ENCODE measurements around the gene NPM1.
"Not testable (repeated sequence)": the region's sequence is repeated elsewhere in the genome, so short reads cannot be mapped to it uniquely, and the experiment has no call there.

Gene NPM1

DNA sequence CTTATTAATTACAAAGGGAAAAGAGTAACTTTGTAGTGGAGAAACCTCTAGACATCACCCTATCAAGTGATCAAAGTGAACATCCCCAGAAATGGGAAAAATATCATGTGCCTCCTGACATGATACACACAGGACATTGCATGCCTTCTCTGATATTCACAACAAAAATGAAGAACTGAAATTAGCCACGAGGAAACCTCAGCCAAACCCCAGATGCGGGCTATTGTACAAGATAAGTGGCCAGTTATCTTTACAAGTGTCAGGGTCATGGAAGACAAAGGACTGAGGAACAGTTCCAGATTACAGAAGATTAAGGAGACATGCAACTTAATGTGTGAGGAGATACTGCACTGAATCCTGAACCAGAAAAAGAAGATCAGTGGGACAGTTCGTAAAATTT lies 23.8 kb upstream of the NPM1 start:
- H3K27ac ChIP-seq (ENCODE audit: low read depth in 2 of 2, low read length in 2 of 2) = no peak overlapping the region
- no peaks in the 10 kb centered on the region for H3K4me1 ChIP-seq (ENCODE audit: control insufficient read depth in 2 of 2, insufficient read depth in 2 of 2, low read length in 2 of 2)
- H3K27me3 ChIP-seq (ENCODE audit: control insufficient read depth in 2 of 2, insufficient read depth in 2 of 2, low read length in 2 of 2) = peaks cover 0 to 3% of the 10 kb centered on the region in 2 donors
- no peaks in the 10 kb centered on the region for H3K9me3 ChIP-seq (ENCODE audit: control insufficient read depth in 2 of 2, low read length in 2 of 2)
- H3K36me3 ChIP-seq (ENCODE audit: control insufficient read depth in 2 of 2, insufficient read depth in 2 of 2, low read length in 2 of 2) = no peaks in the 10 kb centered on the region
- H3K9ac ChIP-seq (ENCODE audit: low read depth in 1 of 2, low read length in 2 of 2) = no peak overlapping the region
- H3K4me3 ChIP-seq (ENCODE audit: low read length in 2 of 2) = no peak overlapping the region

- Histone ChIP-seq H3K9ac (ENCODE audit: low read depth in 1 of 2, low read length in 2 of 2) (no peak overlapping the region), H3K4me1 (ENCODE audit: control insufficient read depth in 2 of 2, insufficient read depth in 2 of 2, low read length in 2 of 2) (no peaks in the 10 kb centered on the region), H3K4me3 (ENCODE audit: low read length in 2 of 2) (no peak overlapping the region), H3K27me3 (ENCODE audit: control insufficient read depth in 2 of 2, insufficient read depth in 2 of 2, low read length in 2 of 2) (peaks cover 0 to 3% of the 10 kb centered on the region in 2 donors), H3K36me3 (ENCODE audit: control insufficient read depth in 2 of 2, insufficient read depth in 2 of 2, low read length in 2 of 2) (no peaks in the 10 kb centered on the region), H3K9me3 (ENCODE audit: control insufficient read depth in 2 of 2, low read length in 2 of 2) (no peaks in the 10 kb centered on the region), H3K27ac (ENCODE audit: low read depth in 2 of 2, low read length in 2 of 2) (no peak overlapping the region)
These were observed 22.3 kb upstream of the NPM1 start for GRCh38 chr5:171365351-171365750.

GRCh38 chr5:171366645-171367044 lies 21.0 kb upstream of the NPM1 start:
- H3K27me3 ChIP-seq (ENCODE audit: control insufficient read depth in 2 of 2, insufficient read depth in 2 of 2, low read length in 2 of 2) = peaks cover 0 to 5% of the 10 kb centered on the region in 2 donors
- no peaks in the 10 kb centered on the region for H3K9me3 ChIP-seq (ENCODE audit: control insufficient read depth in 2 of 2, low read length in 2 of 2)
- H3K4me1 ChIP-seq (ENCODE audit: control insufficient read depth in 2 of 2, insufficient read depth in 2 of 2, low read length in 2 of 2) = no peaks in the 10 kb centered on the region

DNA sequence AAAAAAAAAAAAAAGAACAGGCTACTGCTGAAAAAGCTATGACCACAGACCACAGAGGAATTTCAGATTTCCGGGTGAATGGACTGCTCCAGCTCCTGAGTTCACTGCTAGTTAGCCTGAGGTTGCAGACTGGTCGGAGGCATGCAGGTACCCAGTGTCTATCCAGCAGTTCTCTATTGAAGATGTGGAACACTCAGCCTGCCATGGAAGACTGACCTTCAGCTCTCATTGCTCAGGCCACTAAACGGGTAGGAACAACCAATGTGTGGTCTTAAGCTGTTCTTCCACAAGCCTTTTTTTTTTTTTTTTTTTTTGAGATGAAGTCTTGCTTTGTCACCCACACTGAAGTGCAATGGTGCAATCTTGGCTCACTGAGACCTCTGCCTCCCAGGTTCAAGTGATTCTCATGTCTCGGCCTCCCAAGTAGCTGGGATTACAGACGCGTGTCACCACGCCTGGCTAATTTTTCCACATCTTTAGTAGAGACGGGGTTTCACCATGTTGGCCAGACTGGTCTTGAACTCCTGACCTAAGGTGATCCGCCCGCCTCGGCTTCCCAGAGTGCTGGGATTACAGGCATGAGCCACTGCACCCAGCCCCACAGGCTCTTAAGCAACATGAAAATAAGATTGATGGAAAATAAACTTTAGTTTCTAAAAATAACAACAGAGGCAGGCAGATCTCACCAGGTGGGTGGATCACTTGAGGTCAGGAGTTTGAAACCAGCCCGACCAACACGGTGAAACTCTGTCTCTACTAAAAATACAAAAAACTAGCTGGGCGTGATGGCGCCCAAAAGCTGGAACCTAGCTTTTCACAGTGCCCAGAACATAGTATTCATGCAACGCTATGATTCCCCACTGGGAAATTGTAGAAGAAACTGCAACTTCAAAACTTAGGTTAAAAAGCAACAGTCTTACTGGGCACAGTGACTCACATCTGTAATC lies 20.0 kb upstream of the NPM1 start:
- Histone ChIP-seq H3K36me3 (ENCODE audit: control insufficient read depth in 2 of 2, insufficient read depth in 2 of 2, low read length in 2 of 2) (no peaks in the 10 kb centered on the region), H3K27me3 (ENCODE audit: control insufficient read depth in 2 of 2, insufficient read depth in 2 of 2, low read length in 2 of 2) (peaks cover 0 to 5% of the 10 kb centered on the region in 2 donors), H3K27ac (ENCODE audit: low read depth in 2 of 2, low read length in 2 of 2) (no peak overlapping the region), H3K9me3 (ENCODE audit: control insufficient read depth in 2 of 2, low read length in 2 of 2) (no peaks in the 10 kb centered on the region), H3K4me3 (ENCODE audit: low read length in 2 of 2) (no peak overlapping the region), H3K4me1 (ENCODE audit: control insufficient read depth in 2 of 2, insufficient read depth in 2 of 2, low read length in 2 of 2) (no peaks in the 10 kb centered on the region), H3K9ac (ENCODE audit: low read depth in 1 of 2, low read length in 2 of 2) (no peak overlapping the region)

More at GRCh38 chr5:171366645-171367044, 21.0 kb upstream of the NPM1 start:
- Histone ChIP-seq H3K36me3 (ENCODE audit: control insufficient read depth in 2 of 2, insufficient read depth in 2 of 2, low read length in 2 of 2) (no peaks in the 10 kb centered on the region), H3K27ac (ENCODE audit: low read depth in 2 of 2, low read length in 2 of 2) (no peak overlapping the region), H3K9ac (ENCODE audit: low read depth in 1 of 2, low read length in 2 of 2) (no peak overlapping the region), H3K4me3 (ENCODE audit: low read length in 2 of 2) (no peak overlapping the region)

- H3K9ac ChIP-seq (ENCODE audit: low read depth in 1 of 2, low read length in 2 of 2) = no peak overlapping the region
- H3K27me3 ChIP-seq (ENCODE audit: control insufficient read depth in 2 of 2, insufficient read depth in 2 of 2, low read length in 2 of 2) = peaks cover 0 to 3% of the 10 kb centered on the region in 2 donors
- no peaks in the 10 kb centered on the region for H3K36me3 ChIP-seq (ENCODE audit: control insufficient read depth in 2 of 2, insufficient read depth in 2 of 2, low read length in 2 of 2)
- H3K27ac ChIP-seq (ENCODE audit: low read depth in 2 of 2, low read length in 2 of 2) = no peak overlapping the region
- no peaks in the 10 kb centered on the region for H3K9me3 ChIP-seq (ENCODE audit: control insufficient read depth in 2 of 2, low read length in 2 of 2)
- H3K4me3 ChIP-seq (ENCODE audit: low read length in 2 of 2) = no peak overlapping the region
- no peaks in the 10 kb centered on the region for H3K4me1 ChIP-seq (ENCODE audit: control insufficient read depth in 2 of 2, insufficient read depth in 2 of 2, low read length in 2 of 2)
These were observed 18.6 kb upstream of the NPM1 start for GRCh38 chr5:171369056-171369455.

DNA sequence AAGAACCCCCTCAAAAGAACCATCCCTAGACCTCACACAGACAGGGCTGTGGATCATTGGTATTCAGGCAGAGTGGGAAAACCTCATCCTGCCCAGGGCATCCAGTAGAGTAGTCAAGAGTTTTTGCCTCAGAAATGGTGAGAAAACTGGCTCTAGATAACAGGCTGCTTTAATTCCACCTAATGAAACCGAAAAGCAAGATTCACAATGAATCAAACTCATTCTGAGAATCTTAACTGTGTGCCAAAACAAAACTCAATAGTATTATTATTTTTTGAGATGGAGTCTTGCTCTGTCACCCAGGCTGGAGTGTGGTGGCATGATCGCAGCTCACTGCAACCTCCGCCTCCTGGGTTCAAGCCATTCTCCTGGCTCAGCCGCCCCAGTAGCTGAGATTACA lies 17.8 kb upstream of the NPM1 start:
- Histone ChIP-seq H3K9ac (ENCODE audit: low read depth in 1 of 2, low read length in 2 of 2) (no peak overlapping the region), H3K27me3 (ENCODE audit: control insufficient read depth in 2 of 2, insufficient read depth in 2 of 2, low read length in 2 of 2) (peaks cover 0 to 3% of the 10 kb centered on the region in 2 donors), H3K36me3 (ENCODE audit: control insufficient read depth in 2 of 2, insufficient read depth in 2 of 2, low read length in 2 of 2) (no peaks in the 10 kb centered on the region), H3K4me1 (ENCODE audit: control insufficient read depth in 2 of 2, insufficient read depth in 2 of 2, low read length in 2 of 2) (no peaks in the 10 kb centered on the region), H3K4me3 (ENCODE audit: low read length in 2 of 2) (no peak overlapping the region), H3K9me3 (ENCODE audit: control insufficient read depth in 2 of 2, low read length in 2 of 2) (no peaks in the 10 kb centered on the region), H3K27ac (ENCODE audit: low read depth in 2 of 2, low read length in 2 of 2) (no peak overlapping the region)

- not testable (repeated sequence) for H3K9me3 ChIP-seq (ENCODE audit: control insufficient read depth in 2 of 2, low read length in 2 of 2); H3K27me3 ChIP-seq (ENCODE audit: control insufficient read depth in 2 of 2, insufficient read depth in 2 of 2, low read length in 2 of 2); H3K36me3 ChIP-seq (ENCODE audit: control insufficient read depth in 2 of 2, insufficient read depth in 2 of 2, low read length in 2 of 2); H3K27ac ChIP-seq (ENCODE audit: low read depth in 2 of 2, low read length in 2 of 2); H3K9ac ChIP-seq (ENCODE audit: low read depth in 1 of 2, low read length in 2 of 2); H3K4me1 ChIP-seq (ENCODE audit: control insufficient read depth in 2 of 2, insufficient read depth in 2 of 2, low read length in 2 of 2); H3K4me3 ChIP-seq (ENCODE audit: low read length in 2 of 2)
These were observed 16.8 kb upstream of the NPM1 start for GRCh38 chr5:171370881-171371280.

DNA sequence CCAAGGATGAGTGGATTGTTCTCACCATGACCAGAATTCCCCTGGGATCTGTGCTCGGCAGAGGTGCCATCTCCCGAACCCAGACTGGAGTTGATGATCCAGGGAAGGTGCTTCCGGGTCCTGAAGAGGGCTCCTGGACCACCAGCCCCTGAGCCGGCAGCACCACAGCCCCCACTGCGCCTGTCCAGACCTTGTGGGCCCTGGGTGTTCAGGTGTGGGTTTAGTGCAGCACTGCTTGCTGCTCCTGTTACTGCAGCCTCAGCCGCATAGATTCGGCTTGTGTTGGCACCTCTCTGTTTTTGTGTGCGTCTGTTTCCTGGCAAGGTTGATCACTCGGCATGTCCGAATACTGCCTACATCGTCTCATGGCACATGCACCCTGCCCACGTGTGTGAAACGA lies 16.3 kb upstream of the NPM1 start:
- Histone ChIP-seq H3K27ac (ENCODE audit: low read depth in 2 of 2, low read length in 2 of 2) (no peak overlapping the region), H3K4me3 (ENCODE audit: low read length in 2 of 2) (no peak overlapping the region), H3K4me1 (ENCODE audit: control insufficient read depth in 2 of 2, insufficient read depth in 2 of 2, low read length in 2 of 2) (no peaks in the 10 kb centered on the region), H3K9me3 (ENCODE audit: control insufficient read depth in 2 of 2, low read length in 2 of 2) (no peaks in the 10 kb centered on the region), H3K36me3 (ENCODE audit: control insufficient read depth in 2 of 2, insufficient read depth in 2 of 2, low read length in 2 of 2) (no peaks in the 10 kb centered on the region), H3K27me3 (ENCODE audit: control insufficient read depth in 2 of 2, insufficient read depth in 2 of 2, low read length in 2 of 2) (peaks cover 0 to 3% of the 10 kb centered on the region in 2 donors), H3K9ac (ENCODE audit: low read depth in 1 of 2, low read length in 2 of 2) (no peak overlapping the region)

DNA sequence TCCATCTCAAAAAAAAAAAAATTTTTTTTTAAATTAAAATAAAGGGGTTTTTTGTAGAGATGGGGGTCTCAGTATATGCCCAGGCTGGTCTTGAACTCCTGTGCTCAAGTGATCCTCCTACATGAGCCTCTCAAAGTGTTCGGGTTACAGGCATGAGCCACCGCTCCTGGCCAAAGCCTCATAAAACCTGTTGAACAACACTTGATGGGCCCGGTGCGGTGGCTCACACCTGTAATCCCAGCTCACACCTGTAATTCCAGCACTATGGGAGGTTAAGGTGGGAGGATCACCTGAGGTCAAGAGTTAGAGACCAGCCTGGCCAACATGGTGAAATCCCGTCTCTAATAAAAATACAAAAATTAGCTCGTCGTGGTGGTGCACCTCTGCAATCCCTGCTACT lies 7.7 kb upstream of the NPM1 start:
- H3K9me3 ChIP-seq (ENCODE audit: control insufficient read depth in 2 of 2, low read length in 2 of 2) = no peaks in the 10 kb centered on the region
- H3K27me3 ChIP-seq (ENCODE audit: control insufficient read depth in 2 of 2, insufficient read depth in 2 of 2, low read length in 2 of 2) = no peaks in the 10 kb centered on the region
- H3K27ac ChIP-seq (ENCODE audit: low read depth in 2 of 2, low read length in 2 of 2) = no peak overlapping the region
- H3K4me1 ChIP-seq (ENCODE audit: control insufficient read depth in 2 of 2, insufficient read depth in 2 of 2, low read length in 2 of 2) = no peaks in the 10 kb centered on the region
- H3K4me3 ChIP-seq (ENCODE audit: low read length in 2 of 2) = no peak overlapping the region
- no peaks in the 10 kb centered on the region for H3K36me3 ChIP-seq (ENCODE audit: control insufficient read depth in 2 of 2, insufficient read depth in 2 of 2, low read length in 2 of 2)
- no peak overlapping the region for H3K9ac ChIP-seq (ENCODE audit: low read depth in 1 of 2, low read length in 2 of 2)

DNA sequence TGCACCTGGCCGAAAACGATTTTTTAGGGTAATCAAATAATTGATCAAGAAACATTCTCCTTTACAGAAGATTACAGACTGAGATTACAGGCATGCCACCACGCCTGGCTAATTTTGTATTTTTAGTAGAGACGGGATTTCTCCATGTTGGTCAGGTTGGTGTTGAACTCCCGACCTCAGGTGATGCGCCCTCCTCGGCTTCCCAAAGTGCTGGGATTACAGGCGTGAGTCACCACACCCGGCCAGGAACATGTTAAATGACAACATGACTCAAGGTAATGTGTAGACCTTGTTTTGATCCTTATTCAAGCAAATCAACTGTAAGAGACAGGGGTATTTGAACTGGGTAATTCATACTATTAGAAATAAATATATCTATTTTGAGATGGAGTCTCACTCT lies 3.2 kb upstream of the NPM1 start:
- not testable (repeated sequence) for H3K9me3 ChIP-seq (ENCODE audit: control insufficient read depth in 2 of 2, low read length in 2 of 2); H3K9ac ChIP-seq (ENCODE audit: low read depth in 1 of 2, low read length in 2 of 2); H3K4me3 ChIP-seq (ENCODE audit: low read length in 2 of 2); H3K27ac ChIP-seq (ENCODE audit: low read depth in 2 of 2, low read length in 2 of 2); H3K27me3 ChIP-seq (ENCODE audit: control insufficient read depth in 2 of 2, insufficient read depth in 2 of 2, low read length in 2 of 2); H3K36me3 ChIP-seq (ENCODE audit: control insufficient read depth in 2 of 2, insufficient read depth in 2 of 2, low read length in 2 of 2)
- H3K4me1 ChIP-seq (ENCODE audit: control insufficient read depth in 2 of 2, insufficient read depth in 2 of 2, low read length in 2 of 2) = peaks cover 10 to 16% of the 10 kb centered on the region in 2 donors

Data from mucosa of rectum (tissue), 2 donors.